Natural killer cell (primary cell): ENCODE measurements around the gene TUFT1. TPM values are rescaled to one million over a fixed set of nuclear protein-coding genes. Genes with fewer than 3 reads are reported as not detected.

ENCODE experiments used
- ATAC-seq, 3 donors: fragments of 150-1000 bp in 2 of 3; fragments of 200-7000 bp in 1 of 3; cut with Tn5 transposase; 1 replicate in 1 of 3; 2 replicates in 2 of 3; pipeline ENCODE4 v1.10.0; 2021; ENCODE audit warnings: mild to moderate bottlenecking in 2 of 3, moderate library complexity in 2 of 3
- DNase-seq, 2 donors: peaks; one replicate each; pipeline versions ENCODE4 v3.0.0 to v3.0.0-alpha.2; 2013 to 2021; ENCODE audit warnings: mixed read lengths in 1 of 2
- H3K27ac ChIP-seq: one replicate; pipeline ENCODE4 v1.5.1; 2013; ENCODE audit warnings: mild to moderate bottlenecking, low read length
- H3K27me3 ChIP-seq: one replicate; pipeline ENCODE4 v1.6.1; 2013; ENCODE audit warnings: low read length; ENCODE audit not compliant: control insufficient read depth, insufficient read depth
- H3K36me3 ChIP-seq: one replicate; pipeline ENCODE4 v1.6.1; 2013; ENCODE audit warnings: low read length; ENCODE audit not compliant: control insufficient read depth, insufficient read depth
- H3K4me1 ChIP-seq: one replicate; pipeline ENCODE4 v1.6.1; 2013; ENCODE audit warnings: low read length; ENCODE audit not compliant: control insufficient read depth, insufficient read depth
- H3K4me3 ChIP-seq: one replicate; pipeline ENCODE4 v1.5.1; 2013; ENCODE audit warnings: low read length
- H3K9me3 ChIP-seq: one replicate; pipeline ENCODE4 v1.6.1; 2013; ENCODE audit warnings: low read length; ENCODE audit not compliant: control insufficient read depth, insufficient read depth
- H3K27ac Mint-ChIP-seq, 2 donors: one replicate each; pipeline ENCODE4 v1.8.0; 2022; ENCODE audit warnings: mild to moderate bottlenecking in 2 of 2, mixed read lengths in 2 of 2, moderate library complexity in 1 of 2
- H3K27me3 Mint-ChIP-seq, 2 donors: one replicate each; pipeline ENCODE4 v1.8.0; 2022; ENCODE audit warnings: low read depth in 2 of 2, mixed read lengths in 2 of 2
- H3K36me3 Mint-ChIP-seq: one replicate; pipeline ENCODE4 v1.8.0; 2022; ENCODE audit warnings: mixed read lengths
- H3K4me1 Mint-ChIP-seq, 2 donors: one replicate each; pipeline ENCODE4 v1.8.0; 2022; ENCODE audit warnings: mixed read lengths in 2 of 2
- H3K4me3 Mint-ChIP-seq: one replicate; pipeline ENCODE4 v1.8.0; 2022; ENCODE audit warnings: mild to moderate bottlenecking, moderate library complexity, mixed read lengths
- H3K9me3 Mint-ChIP-seq, 2 donors: one replicate each; pipeline ENCODE4 v1.8.0; 2022; ENCODE audit warnings: mixed read lengths in 2 of 2
- WGBS: methylation state at CpG from one replicate; pipeline ENCODE4 v1.1.7; 2013; ENCODE audit warnings: missing lambda C conversion rate; ENCODE audit not compliant: insufficient coverage; 5-methylcytosine and 5-hydroxymethylcytosine counted together
- intact Hi-C: fragments of 100-400 bp; cut with micrococcal nuclease; formaldehyde crosslinking; loops from one replicate; pipeline ENCODE4 v1.14.2; 2022
- total RNA-seq, 4 donors: library from RNA; stranded (reverse); fragments of 120-200 nt in 1 of 4; gene quantifications; one replicate each; pipeline versions ENCODE4 v1.2.3 to v1.2.4, GENCODE V29; 2013 to 2022
- TF ChIP-seq, protein P1 (sequence below): fragments of 200-600 bp; IDR thresholded peaks from one replicate; pipeline ENCODE4 v1.8.0; 2022; ENCODE audit warnings: antibody characterized with exemption

Gene TUFT1
- total RNA-seq, 3 donors from 2014 or later (not counting 1 experiment from before 2014, with no cell fraction given), result 4.6 to 7.2 (median 5.0) TPM

DNA sequence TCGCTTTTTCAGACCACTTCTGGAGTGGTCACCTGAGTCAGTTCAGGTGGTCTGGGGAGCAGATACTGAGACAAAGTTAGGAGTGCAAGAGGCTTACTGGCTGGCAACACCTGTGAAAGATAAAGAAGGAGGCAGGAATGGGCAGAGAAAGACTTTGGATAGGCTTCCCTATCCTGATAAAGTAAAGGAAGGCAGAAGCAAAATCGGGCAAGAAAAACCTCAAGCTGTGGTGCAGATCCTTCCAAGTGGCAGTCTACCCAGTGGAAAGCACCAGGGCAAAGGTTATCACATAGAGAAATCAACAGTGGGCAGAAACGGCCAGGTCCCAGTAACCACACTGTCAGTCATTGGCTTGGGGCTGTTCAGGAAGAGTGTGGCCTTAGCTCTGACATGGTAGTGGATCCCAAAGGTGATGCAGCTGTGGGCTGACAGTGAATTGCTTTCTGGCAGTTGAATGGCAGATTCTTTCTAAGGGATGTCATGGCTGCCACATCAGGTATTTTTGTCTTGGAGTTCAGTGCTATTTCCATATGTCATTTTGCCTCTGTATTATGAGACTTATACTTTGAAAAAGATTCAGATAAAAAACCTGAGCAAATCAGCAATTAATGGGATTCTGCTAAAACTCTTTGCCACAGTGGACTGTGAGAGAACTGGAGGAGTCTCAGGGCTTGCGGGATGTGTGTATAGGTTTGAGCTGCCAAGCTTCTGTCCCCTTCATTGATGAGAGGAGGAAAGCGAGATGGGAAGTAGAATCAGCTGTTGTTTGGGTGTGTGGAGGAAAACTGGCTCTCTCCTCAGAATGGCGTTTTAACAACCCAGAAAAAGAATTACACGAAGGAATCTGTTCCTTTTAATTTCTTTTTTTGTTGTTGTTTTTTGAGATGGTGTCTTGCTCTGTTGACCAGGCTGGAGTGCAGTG lies 37.0 kb upstream of the TUFT1 start:
- H3K27me3 ChIP-seq, result no peaks in the 10 kb centered on the region

DNA sequence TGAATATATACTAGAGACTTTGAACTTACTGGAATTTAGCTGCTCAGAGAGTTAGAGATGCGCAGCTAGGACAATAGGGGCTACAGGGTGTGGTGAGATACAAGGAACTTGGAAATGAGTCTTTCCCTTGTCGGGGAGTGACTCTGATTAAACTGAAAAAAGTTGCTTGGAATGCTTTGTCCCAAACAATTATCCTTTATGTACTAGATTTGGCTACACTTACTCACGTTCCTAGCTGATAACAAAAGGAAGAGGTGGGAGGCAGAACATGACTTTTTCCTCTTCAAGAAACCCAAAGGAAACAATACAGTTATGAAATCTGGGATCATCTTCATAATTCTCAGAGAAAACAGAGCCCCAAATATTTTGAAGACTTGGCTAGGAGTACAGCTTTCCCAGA lies 35.9 kb upstream of the TUFT1 start:
- H3K4me1 ChIP-seq, result no peaks in the 10 kb centered on the region
- DNase-seq (no peak), ATAC-seq (no peak)
- WGBS, result 76% methylated on average over 3 of the region's 3 CpGs
- H3K4me1 Mint-ChIP-seq, result no peaks in the 10 kb centered on the region
- no peaks in the 10 kb centered on the region for H3K27me3 ChIP-seq
- no peak overlapping the region for H3K4me3 ChIP-seq
- TF ChIP-seq, protein P1, sequence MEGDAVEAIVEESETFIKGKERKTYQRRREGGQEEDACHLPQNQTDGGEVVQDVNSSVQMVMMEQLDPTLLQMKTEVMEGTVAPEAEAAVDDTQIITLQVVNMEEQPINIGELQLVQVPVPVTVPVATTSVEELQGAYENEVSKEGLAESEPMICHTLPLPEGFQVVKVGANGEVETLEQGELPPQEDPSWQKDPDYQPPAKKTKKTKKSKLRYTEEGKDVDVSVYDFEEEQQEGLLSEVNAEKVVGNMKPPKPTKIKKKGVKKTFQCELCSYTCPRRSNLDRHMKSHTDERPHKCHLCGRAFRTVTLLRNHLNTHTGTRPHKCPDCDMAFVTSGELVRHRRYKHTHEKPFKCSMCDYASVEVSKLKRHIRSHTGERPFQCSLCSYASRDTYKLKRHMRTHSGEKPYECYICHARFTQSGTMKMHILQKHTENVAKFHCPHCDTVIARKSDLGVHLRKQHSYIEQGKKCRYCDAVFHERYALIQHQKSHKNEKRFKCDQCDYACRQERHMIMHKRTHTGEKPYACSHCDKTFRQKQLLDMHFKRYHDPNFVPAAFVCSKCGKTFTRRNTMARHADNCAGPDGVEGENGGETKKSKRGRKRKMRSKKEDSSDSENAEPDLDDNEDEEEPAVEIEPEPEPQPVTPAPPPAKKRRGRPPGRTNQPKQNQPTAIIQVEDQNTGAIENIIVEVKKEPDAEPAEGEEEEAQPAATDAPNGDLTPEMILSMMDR, result no peak
- H3K9me3 Mint-ChIP-seq, result no peaks in the 10 kb centered on the region
- no peak overlapping the region for H3K27ac Mint-ChIP-seq
- no peak overlapping the region for H3K4me3 Mint-ChIP-seq
- H3K27ac ChIP-seq, result no peak overlapping the region
- no peaks in the 10 kb centered on the region for H3K27me3 Mint-ChIP-seq
- H3K9me3 ChIP-seq, result no peaks in the 10 kb centered on the region
- H3K36me3 Mint-ChIP-seq, result no peaks in the 10 kb centered on the region
- no peaks in the 10 kb centered on the region for H3K36me3 ChIP-seq
- intact Hi-C loops, result no loop called here

More for the DNA sequence above, 37.0 kb upstream of the TUFT1 start:
- ATAC-seq, result no peak
- Mint-ChIP-seq H3K27me3 (no peaks in the 10 kb centered on the region), H3K4me3 (no peak overlapping the region), H3K27ac (no peak overlapping the region), H3K36me3 (no peaks in the 10 kb centered on the region), H3K4me1 (no peaks in the 10 kb centered on the region), H3K9me3 (no peaks in the 10 kb centered on the region)
- Histone ChIP-seq H3K4me1 (no peaks in the 10 kb centered on the region), H3K4me3 (no peak overlapping the region), H3K36me3 (no peaks in the 10 kb centered on the region), H3K27ac (no peak overlapping the region), H3K9me3 (no peaks in the 10 kb centered on the region)
- no peak for DNase-seq
- 69% methylated on average over 7 of the region's 7 CpGs for WGBS
- TF ChIP-seq, protein P1, result no peak
- intact Hi-C loops, result no loop called here

DNA sequence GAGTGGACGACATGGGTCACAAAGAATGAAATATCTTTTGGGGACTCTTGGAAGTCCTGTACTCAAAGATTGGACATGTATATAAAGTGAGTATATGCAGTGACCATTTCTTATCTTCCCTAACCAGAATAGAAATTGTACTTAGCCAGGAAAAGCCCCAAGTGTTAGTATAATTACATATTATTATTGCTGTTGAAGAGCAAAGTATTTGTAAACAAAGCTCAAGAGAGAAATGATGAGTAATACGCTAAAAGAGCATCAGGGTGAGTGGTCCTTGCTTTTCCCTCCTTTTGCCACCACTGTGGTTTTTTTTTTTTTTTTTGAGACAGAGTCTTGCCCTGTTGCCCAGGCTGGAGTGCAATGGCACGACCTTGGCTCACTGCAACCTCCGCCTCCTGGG lies 35.4 kb upstream of the TUFT1 start:
- DNase-seq (no peak), ATAC-seq (no peak)
- Histone ChIP-seq H3K36me3 (no peaks in the 10 kb centered on the region), H3K4me3 (no peak overlapping the region), H3K9me3 (no peaks in the 10 kb centered on the region), H3K27ac (no peak overlapping the region), H3K4me1 (no peaks in the 10 kb centered on the region), H3K27me3 (no peaks in the 10 kb centered on the region)
- intact Hi-C loops, result no loop called here
- no peaks in the 10 kb centered on the region for H3K9me3 Mint-ChIP-seq
- no peaks in the 10 kb centered on the region for H3K36me3 Mint-ChIP-seq
- no peaks in the 10 kb centered on the region for H3K4me1 Mint-ChIP-seq
- H3K27ac Mint-ChIP-seq, result no peak overlapping the region
- no peaks in the 10 kb centered on the region for H3K27me3 Mint-ChIP-seq
- 91% methylated on average over 4 of the region's 4 CpGs for WGBS
- TF ChIP-seq, protein P1, result no peak
- no peak overlapping the region for H3K4me3 Mint-ChIP-seq
